ENCODE data around the gene CUEDC2.

The CUEDC2 gene

DNA sequence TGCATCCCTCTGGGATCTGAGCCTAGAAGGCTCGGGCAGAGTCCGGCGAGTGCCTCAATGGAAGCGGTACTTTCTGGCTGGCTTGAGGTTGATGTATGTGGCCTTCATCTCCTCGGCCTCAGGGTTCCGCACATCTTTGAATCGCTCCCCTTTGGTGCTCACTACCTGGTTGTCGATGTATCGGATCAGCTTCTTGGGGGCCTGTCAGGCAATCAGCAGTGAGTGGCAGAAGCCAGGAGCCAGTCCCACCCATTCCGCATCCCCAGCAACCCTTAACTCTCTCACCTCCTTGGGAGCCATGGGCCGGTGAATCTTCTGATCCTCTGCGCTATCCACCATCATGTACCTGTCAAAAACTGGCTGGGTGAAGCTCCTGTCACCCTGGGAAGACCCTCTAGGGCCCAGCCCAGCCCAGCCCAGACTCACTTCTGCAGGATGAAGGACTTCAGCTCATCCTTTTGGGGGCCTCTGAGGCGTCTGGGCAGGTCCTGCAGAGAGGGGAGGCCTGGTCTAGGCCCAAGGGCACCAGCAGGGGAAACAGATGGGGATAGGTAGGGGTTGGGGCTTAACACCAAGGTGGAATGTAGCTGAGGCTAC lies 8.9 kb downstream of the CUEDC2 start:
- DNase-seq: no peak

DNA sequence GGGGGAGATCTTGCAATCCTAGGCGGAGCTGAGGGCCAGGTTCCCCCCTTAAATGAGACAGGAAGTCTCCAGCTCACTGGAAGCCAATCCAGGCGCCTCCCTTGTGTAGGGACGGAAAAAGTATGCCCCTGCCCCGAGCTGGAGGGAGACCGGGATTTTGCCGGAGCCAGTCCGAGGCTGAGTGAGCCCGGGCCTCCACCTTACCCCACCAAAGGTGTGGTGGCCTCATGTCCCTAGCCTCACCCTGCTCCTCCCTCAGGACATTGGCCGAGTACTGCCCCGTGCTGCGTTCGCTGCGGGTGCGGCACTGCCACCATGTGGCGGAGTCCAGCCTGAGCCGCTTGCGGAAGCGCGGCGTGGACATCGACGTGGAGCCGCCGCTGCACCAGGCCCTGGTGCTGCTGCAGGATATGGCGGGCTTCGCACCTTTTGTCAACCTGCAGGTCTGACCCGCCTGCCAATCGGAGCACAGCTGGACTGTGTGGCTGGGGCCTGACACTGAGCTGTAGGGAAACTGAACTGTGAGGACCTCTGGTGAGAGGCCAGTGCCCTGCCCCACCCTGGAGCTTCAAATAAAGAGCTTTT lies 9.7 kb downstream of the CUEDC2 start:
- DNase-seq: no peak

DNA sequence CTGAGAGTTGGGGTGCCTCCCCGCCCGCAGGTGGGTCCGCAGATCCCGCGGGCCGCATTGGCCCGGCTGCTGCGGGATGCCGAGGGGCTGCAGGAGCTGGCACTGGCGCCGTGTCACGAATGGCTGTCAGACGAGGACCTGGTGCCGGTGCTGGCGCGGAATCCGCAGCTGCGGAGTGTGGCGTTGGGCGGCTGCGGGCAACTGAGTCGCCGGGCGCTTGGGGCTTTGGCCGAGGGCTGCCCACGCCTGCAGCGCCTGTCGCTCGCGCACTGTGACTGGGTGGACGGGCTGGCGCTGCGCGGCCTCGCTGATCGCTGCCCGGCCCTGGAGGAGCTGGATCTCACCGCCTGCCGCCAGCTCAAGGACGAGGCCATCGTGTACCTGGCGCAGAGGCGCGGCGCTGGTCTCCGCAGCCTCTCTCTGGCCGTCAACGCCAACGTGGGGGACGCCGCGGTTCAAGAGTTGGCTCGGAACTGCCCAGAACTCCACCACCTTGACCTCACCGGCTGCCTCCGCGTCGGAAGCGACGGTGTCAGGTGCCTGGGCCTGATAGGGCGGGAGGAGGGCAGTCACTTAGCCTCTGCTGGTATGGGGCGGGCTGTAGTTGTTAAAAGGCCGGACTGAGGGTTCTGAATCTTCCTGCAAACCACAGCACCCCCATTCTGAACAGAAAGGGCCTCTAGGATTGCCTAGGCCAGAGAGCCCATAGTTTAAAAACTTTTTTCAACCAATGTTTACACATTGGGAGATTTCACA lies 10.4 kb downstream of the CUEDC2 start:
- DNase-seq: no peak

DNA sequence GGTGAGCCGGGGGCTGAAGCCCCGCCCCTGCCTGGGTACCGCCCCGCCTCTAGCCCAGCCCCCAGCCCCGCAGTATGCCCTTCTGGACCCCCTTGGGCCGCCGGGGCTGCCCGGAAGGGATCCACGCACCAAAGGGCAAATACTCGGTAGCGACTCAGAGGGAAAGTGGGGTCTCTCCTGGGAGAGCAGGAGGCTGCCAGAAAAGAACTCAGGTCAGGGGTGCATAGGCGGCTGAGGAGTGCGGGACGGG lies 10.9 kb downstream of the CUEDC2 start:
- DNase-seq: no peak

DNA sequence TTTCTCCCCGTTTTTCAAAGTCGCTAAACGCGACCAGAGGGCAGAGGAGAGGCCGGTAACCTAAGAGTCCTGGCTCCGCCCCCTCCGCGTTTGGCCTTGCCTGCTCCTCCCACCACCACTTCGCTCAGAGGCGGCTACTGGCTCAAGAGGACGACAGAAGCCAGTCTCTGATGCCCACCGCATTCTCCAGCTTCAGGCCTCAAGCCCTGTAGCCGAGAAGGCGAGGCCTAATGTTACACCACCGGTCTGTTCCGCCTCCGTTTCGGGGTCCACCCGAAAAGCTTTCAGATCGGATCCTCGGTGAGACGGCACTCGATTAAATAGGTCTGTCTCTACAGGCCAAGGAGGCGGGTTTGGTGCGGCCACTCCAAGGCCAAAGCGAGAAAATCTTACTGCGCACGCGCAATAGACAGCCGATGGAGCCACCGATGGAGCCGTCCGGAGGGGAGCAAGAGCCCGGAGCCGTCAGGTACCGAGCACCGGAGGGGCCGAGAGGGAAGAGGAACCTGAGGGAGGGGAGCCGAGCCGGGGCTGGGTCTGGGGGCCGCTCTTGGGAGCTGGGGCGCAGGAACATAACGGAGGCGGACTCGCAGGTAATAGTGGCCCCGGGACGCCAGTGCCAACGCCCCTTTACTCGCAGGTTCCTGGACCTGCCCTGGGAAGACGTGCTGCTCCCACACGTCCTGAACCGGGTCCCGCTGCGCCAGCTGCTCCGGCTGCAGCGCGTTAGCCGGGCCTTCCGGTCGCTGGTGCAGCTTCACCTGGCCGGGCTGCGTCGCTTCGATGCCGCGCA lies 11.5 kb downstream of the CUEDC2 start, which contains the start of gene FBXL15:
Gene FBXL15 (plus strand): TSS at position 123 of the 793 bp plus-strand sequence. CDS start 294 bp downstream, at position 417.
- DNase-seq: peak; percentile 93

DNA sequence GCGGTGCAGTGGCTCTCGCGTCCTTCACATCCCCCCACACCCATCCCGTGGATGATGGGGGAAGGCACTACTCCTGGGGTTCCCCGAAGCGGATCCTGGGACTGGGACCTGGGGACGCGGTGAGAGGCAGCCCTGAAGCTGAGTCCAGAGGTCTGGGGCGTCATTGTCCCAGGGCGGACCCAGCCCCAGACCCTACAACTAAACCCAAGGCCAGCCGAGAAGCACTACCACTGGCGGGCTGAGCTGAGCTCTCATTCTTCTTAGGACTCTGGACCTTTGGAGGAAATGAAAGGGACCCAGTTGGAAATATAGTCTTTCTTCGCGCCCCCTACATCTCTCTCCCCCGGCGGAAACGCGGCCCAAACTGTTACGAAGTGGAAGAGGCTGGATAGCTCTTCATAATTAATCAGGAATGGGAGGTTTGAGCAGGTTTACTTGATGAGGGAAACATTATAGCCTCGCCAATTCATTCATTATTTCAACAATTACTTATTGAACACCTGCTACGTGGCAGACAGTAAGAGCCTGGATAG lies 12.1 kb downstream of the CUEDC2 start:
- no peak for DNase-seq

DNA sequence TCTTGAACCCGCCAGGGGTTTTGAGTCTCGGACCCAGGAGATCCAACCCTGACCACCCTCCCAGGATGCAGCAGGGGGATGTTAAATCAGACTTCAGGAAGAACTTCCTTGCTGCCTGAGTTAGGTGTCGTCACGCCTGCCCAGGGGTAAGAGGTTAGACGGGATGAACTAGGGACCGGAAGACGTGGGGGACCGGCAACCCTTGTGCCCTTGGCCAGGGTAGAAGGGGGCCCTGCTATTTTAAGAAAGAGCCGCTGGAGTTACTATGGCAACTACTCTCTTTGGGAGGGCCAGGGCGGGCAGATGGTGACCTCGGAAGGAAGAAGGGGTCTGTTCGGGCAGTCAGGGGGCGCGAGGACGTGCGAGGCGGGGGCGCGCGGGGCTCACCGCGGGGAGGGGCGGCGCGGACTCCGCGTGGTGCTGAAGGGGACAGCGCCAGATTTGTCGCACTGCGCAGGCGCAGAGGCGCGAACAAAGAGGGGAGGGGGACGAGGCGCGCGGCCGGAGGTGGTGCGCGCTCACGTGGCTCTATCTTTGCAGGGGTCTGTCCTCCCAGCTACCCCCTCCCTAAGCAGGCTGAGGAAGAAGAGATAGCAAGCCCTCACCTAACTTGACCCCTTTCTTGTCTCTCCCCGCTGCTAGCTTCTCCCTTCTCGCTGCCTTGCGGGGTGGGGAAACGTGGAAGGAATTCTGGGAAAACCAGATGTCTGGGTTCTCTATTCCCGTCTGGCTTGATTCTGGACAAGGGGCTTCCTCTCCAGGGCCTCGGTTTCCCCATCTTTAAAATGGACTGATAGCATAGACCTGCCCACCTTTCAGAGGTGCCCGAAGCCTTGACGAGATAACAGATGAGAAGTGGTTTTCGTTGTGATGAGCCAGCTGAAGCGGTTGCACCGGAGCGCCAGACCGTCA lies 12.8 kb downstream of the CUEDC2 start:
- peak; percentile 84 for DNase-seq

DNA sequence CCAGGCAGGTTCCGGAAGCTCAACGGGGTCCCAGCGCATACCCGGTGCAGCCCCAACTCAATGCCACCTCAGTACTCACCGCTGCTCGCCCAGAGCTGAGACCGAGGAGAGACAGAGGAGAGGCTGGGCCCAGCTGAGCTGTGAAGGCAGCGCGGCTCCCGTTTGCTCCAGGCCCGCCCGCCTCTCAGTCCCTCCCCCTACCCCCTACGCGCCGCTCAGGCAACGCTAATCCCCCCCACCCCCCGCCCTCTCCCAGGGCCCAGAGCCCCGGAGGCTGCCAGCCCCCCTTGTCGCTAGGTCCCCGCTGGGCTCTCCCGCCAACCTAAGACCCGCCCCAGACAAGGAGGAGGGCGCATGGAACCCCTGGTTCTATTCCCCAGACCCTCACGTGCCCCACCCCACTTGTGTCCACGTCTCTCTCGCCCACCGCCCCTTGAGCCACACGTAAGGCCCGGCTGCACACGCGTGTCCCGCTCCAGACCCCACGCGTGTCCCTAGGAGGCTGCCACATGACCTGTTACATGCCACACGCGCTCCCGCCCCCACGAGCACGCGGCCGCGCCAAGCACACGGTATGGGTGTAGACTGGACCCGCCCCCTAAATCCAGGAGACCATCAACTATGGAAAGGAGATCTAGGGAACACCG lies 13.6 kb downstream of the CUEDC2 start, which contains the start of gene PSD:
Gene PSD (minus strand): TSS at position 164 of the 647 bp plus-strand sequence. CDS start 1,747 bp downstream, outside the sequence.
- DNase-seq: peak; percentile 87

DNA sequence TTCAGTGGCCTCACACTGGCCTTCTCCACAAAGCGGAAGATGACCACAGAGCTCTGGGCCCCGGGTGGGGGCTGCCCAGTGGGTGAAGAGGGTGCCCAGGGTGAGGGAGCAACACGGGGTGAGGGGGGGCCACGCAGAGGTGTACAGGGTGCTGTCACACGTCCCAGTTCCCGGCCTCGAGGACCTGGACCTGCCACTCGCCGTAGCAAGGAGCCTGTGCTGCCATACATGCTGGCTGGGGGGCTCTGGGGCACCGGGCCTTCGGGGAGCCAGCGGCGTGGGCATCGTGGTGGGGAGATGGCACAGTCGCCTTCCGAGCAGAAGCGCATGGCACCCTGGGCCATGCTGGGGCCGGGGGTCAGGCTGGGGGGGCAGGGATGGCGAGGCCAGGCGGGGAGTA lies 15.7 kb downstream of the CUEDC2 start:
- DNase-seq: no peak

DNA sequence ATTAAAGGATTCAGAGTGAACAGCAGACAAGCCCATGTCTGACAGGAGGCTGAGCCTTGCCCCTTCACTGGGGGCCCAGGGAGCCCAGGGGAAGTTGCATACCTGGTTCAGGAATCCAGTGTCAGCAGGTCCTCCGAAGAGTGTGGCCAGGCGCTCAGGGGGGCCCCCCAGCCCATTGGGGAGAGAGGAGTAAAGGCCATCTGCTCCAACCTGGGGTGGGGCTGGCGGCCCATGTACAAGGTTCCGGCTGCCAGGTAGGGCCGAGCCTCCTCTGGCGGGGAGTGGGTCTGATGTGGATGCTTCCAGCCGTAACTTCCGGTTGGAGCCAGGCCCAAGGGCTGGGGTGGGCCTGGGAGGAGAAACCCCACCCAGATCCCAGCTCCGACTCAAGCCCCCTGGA lies 16.1 kb downstream of the CUEDC2 start:
- DNase-seq: no peak

DNA sequence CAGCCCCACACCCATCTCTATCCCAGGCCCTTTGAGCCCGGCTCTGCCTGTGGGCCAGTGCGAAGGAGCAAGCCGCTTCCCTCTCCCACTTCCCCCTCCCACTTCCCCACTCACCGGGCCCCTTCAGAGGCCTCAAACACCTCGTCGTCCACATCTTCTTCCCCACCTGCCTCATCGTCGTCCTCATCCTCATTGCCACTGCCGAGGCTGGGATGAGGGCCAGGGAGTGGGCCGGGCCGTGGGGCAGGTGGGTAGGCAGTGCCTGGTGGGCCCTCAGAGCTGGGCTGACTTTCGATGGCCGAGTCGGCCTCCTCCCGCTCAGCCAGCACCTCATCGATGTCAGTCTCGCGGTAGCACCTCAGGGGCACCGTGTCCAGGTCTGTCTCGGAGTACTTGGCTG lies 17.6 kb downstream of the CUEDC2 start:
- no peak for DNase-seq

DNA sequence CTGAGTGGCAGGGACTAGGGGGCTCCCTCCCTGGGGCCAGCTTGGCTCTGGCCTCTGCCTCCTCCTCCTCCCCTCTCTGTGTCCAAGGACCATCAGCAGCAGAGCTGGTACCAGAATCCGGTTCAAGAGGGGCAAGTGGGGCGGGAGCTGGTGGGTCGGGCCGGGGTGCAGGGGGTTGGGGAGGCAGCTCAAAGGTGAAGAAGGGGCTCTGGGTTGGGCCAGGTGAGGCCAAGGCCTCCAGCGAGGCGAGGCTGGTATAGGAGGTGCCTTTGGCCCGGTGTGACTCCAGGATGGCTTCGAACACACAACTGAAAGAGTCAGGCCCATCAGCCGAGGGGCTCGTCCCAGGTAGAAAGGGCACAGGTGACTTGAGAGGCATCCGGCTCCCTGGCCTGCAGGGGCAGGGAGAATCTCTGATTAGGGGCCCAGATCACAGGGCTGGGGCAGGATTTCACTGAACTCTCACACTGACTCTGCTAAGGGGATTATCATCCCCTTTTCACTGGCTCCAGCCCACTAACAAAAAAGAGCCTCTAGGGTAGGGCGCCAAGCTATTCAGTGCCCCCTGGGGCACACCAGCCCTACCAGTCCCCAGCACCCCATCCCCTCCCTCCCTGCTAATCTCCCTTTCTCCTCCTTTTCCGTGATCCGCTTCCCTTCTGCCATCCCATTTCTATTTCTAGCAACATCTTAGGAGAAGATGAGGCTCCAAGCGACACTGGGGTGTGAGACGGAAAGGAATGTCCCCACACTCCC lies 18.4 kb downstream of the CUEDC2 start:
- DNase-seq: no peak

DNA sequence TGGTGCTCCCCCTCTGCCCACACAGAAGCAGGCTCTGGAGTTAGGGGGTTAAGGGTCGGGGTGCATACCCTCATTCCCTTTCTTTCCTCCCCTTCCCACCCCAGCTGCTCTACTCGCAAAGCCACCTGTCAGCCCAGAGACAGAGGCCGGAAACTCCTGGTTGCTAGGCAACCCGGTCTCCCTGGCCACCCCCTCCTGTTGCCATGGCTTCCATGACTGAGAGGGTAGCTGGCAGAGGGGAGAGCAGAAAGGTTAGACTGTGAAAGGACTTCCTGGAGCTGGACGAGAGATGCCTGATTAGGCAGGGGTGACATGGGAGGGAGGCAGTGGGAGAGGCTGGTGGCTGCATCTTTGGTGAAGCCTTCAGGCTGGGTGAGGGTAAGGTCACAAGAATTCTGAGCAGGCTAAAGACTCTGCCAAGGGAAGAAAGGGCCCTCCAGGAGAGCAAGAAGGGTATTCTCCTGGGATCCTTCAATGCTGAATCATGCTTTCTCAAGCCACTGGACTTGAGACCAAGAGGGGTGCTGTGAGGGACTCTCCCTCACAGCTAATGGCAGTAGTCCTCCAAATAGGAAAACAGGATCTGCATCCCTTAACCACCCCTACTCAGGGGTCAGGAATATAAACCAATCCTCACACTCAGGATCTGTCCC lies 19.2 kb downstream of the CUEDC2 start:
- peak; percentile 85 for DNase-seq

DNA sequence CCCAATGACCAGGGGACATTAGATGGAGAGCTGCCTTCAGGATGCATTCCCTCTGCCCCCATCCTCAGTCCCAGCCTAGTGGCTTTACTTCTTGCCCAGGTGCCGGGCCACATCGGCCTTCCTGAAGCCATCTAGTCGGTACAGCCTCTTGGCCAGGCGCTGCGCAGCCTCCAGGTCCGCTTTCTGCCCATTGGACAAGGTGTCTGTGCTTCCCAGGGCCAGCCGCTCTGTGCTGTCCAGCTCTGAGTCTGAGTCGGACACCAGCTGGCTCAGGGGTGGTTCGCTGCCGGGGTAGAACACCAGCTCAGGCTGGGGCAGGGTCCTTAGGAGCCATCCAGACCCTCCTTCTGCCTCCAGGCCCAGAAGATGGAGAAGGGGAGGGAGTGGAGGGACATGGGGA lies 20.1 kb downstream of the CUEDC2 start:
- DNase-seq: no peak

DNA sequence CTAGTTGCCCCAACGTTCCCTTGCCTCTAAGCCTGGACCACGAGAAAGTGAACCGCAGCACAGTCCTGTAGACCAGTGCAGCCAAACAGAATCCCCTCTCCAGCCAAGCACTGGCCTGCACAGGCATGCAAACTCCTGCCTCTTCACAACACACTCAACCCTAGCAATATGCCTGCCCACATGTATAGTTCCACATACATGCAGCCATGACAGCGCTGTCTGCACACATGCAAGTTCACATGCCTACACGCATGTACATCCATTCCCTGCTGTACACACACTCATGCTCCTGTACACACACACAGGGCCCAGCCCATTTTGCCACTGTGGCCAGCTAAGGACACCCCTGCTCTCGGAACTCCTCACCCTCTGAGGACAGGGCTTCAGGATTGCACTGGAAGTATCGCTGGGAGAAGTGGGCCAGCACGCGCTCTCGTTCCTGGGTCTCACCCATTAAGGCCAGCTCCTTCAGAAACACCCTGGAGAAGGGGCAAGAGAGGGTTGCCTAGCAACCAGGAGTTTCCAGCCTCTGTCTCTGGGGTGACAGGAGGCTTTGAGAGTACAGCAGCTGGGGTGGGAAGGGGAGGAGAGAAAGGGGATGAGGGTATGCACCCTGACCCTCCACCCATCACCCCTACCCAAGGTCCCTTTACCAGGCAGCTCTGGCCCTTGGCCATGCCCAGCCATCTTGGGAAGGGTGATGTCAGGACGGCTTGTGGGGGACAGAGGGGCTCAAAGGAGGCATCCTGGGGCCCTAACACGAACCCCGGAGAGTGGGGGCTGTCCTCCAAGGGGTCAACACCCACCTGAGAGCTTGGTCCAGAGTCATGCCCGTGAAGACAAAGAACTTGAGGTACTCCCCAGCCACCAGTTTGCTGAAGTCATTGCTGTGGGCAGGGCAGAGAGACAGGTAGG lies 20.8 kb downstream of the CUEDC2 start:
- no peak for DNase-seq

DNA sequence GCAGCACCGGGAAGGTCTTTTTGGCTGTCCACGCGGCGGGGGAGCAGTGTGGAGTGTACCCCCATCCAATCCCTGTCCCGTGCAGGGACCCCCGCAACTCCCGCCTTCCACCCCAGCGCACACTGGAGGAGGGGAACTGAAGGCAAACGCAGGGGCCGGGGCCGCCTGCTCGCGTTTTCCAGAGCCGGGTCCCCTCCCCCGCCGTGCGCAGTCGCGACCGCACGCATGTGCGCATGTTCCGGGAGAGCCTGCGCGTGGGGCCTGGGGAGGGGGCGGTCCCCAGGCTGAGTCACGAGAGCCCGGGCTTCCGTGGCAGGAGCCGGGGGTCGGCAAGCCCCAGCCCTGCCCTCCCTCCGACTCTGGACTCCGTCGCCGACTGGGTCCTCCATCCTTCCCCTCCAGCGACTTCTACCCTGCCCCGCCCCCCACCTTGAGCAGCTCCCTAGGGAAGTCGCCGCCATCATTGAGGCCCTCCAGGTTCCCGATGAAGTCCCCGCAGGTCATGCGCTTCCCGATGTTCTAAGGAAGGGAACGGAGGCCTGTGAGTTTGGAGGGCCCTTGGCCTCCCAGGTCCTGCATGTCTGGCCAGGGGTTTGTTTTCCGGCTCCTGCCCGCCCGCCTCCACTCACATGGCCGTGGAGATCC lies 21.8 kb downstream of the CUEDC2 start:
- no peak for DNase-seq

DNA sequence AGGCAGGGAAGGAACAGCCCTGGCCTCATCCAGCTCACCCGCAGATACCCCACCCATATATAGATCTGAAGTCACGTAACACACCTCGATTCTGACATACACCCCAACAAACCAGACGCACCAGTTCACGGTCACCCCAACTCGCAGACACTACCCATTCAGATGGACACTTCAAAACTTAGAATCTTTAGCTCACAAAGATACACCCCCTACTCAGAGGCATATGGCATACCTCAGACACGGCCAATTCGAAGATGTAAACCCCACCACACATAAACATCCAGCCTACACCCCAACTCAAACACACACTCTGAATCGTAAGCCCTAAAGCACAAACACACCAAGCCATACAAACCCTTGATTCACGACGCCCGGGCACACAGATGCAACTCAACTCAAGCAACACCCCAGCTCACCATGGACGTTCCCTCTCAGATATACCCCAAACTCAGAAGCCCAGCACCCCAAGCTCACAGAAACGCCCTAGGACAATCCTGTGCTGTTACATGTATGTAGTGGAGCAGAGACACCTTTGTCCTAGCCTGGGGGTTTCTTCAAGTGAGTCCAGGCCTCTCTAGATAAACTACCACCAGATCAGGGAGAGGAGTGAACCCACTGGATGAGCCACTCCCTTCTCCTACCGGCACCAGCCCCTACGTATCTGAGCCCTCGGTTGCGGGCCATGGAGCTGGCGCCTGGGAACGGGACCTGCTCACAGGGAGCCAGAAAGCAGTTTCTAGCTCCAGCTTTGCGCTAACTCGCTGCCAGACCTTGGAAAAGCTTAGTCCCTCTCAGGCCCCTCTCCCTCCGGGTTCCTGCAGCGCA lies 22.6 kb downstream of the CUEDC2 start:
- no peak for DNase-seq
